ENCODE measurements around the gene CACNA1B.
"Not testable (repeated sequence)": the region's sequence is repeated elsewhere in the genome, so short reads cannot be mapped to it uniquely, and the experiment has no call there.

CACNA1B gene

GRCh38 chr9:138105123-138105415 is 227.5 kb downstream of the CACNA1B start:
- no peak for TF ChIP-seq POLR2AphosphoS5 (IDR thresholded peaks at IDR 0.05; ENCODE audit: low read depth)
- TF ChIP-seq SPI1 (IDR thresholded peaks at IDR 0.05; ENCODE audit: borderline replicate concordance, low read depth), result no peak
- no peak for TF ChIP-seq REST (IDR thresholded peaks at IDR 0.05; ENCODE audit: insufficient replicate concordance, low read depth)
- no peak for TF ChIP-seq CTCF (IDR thresholded peaks at IDR 0.05; ENCODE audit: insufficient read depth, low read length)
- no peak for TF ChIP-seq GABPA (IDR thresholded peaks at IDR 0.05; ENCODE audit: low read depth)
- Histone ChIP-seq H3K27ac (replicated peaks) (no peak overlapping the region), H3K4me3 (replicated peaks; ENCODE audit: insufficient read depth, low read length) (no peak overlapping the region), H3K27me3 (ENCODE audit: insufficient read depth, poor library complexity, severe bottlenecking) (no peaks in the 10 kb centered on the region)
- no peak for DNase-seq (ENCODE audit: low read depth in 1 of 2, low spot score in 1 of 2)

- H3K27ac ChIP-seq (replicated peaks), result no peak overlapping the region
- no peaks in the 10 kb centered on the region for H3K27me3 ChIP-seq (ENCODE audit: insufficient read depth, poor library complexity, severe bottlenecking)
- H3K4me3 ChIP-seq (replicated peaks; ENCODE audit: insufficient read depth, low read length), result no peak overlapping the region
- DNase-seq (ENCODE audit: low read depth in 1 of 2, low spot score in 1 of 2), result no peak
- TF ChIP-seq POLR2AphosphoS5 (IDR thresholded peaks at IDR 0.05; ENCODE audit: low read depth) (no peak), CTCF (IDR thresholded peaks at IDR 0.05; ENCODE audit: insufficient read depth, low read length) (no peak)
These were observed 228.3 kb downstream of the CACNA1B start for GRCh38 chr9:138105561-138106505.

GRCh38 chr9:138107039-138107438 is 229.5 kb downstream of the CACNA1B start:
- H3K4me3 ChIP-seq (replicated peaks; ENCODE audit: insufficient read depth, low read length); DNase-seq (ENCODE audit: low read depth in 1 of 2, low spot score in 1 of 2); H3K27me3 ChIP-seq (ENCODE audit: insufficient read depth, poor library complexity, severe bottlenecking); H3K27ac ChIP-seq (replicated peaks): not testable (repeated sequence)

- Histone ChIP-seq H3K27ac (replicated peaks) (no peak overlapping the region), H3K27me3 (ENCODE audit: insufficient read depth, poor library complexity, severe bottlenecking) (no peaks in the 10 kb centered on the region), H3K4me3 (replicated peaks; ENCODE audit: insufficient read depth, low read length) (no peak overlapping the region)
- no peak for DNase-seq (ENCODE audit: low read depth in 1 of 2, low spot score in 1 of 2)
- TF ChIP-seq GABPA (IDR thresholded peaks at IDR 0.05; ENCODE audit: low read depth), result no peak
- no peak for TF ChIP-seq POLR2AphosphoS5 (IDR thresholded peaks at IDR 0.05; ENCODE audit: low read depth)
- TF ChIP-seq CTCF (IDR thresholded peaks at IDR 0.05; ENCODE audit: insufficient read depth, low read length), result no peak
- TF ChIP-seq REST (IDR thresholded peaks at IDR 0.05; ENCODE audit: insufficient replicate concordance, low read depth), result no peak
- TF ChIP-seq SPI1 (IDR thresholded peaks at IDR 0.05; ENCODE audit: borderline replicate concordance, low read depth), result no peak
These were observed 234.0 kb downstream of the CACNA1B start for GRCh38 chr9:138111607-138112006.
